ENCODE measurements around the gene TRIM37. TPM values are rescaled to one million over a fixed set of nuclear protein-coding genes. Genes with fewer than 3 reads are reported as not detected.
A peak's percentile ranks its signal among the peaks of the same experiment; 100 is the strongest.

The TRIM37 gene
- total RNA-seq (27.2 and 30.0 TPM in 2 replicates), polyA plus RNA-seq (24.7 and 25.6 TPM in 2 replicates)

GRCh38 chr17:59106463-59107305, at the start of gene TRIM37:
TRIM37 (minus strand) TSS chr17:59106880; CDS start chr17:59106461, 419 bp downstream.
- Histone ChIP-seq H3K27ac (peak within 1 kb of the TSS; percentile 80), H3K36me3 (peaks cover 6% of the 10 kb centered on the region), H3K4me1 (ENCODE audit: low read depth) (peaks cover 8% of the 10 kb centered on the region), H3K9me3 (ENCODE audit: low read depth) (no peaks in the 10 kb centered on the region), H3K27me3 (no peaks in the 10 kb centered on the region), H3K4me3 (peak within 1 kb of the TSS; percentile 61)
- no peak for TF ChIP-seq CTCF (IDR thresholded peaks at IDR 0.05; ENCODE audit: low read depth, low read length)
- peak; percentile 99 for DNase-seq (ENCODE audit: low read depth in 1 of 2, low spot score in 1 of 2)

GRCh38 chr17:59155439-59156177, 48.9 kb upstream of the TRIM37 start, which contains the start of gene PRR11:
PRR11 (plus strand) TSS chr17:59155746; CDS start chr17:59169753, 14,007 bp downstream.
- Histone ChIP-seq H3K36me3 (no peaks in the 10 kb centered on the region), H3K27ac (peak within 1 kb of the TSS; percentile 98), H3K9me3 (ENCODE audit: low read depth) (no peaks in the 10 kb centered on the region), H3K4me3 (peak within 1 kb of the TSS; percentile 67), H3K27me3 (no peaks in the 10 kb centered on the region), H3K4me1 (ENCODE audit: low read depth) (peaks cover 17% of the 10 kb centered on the region)
- DNase-seq (ENCODE audit: low read depth in 1 of 2, low spot score in 1 of 2), result peak in 1 of 2 donors; percentile 99
- no peak for TF ChIP-seq CTCF (IDR thresholded peaks at IDR 0.05; ENCODE audit: low read depth, low read length)

GRCh38 chr17:59154721-59155438, 48.2 kb upstream of the TRIM37 start, which contains the start of gene SKA2:
SKA2 (minus strand) TSS chr17:59155186; CDS start chr17:59155163, 23 bp downstream.
- no peak for TF ChIP-seq CTCF (IDR thresholded peaks at IDR 0.05; ENCODE audit: low read depth, low read length)
- H3K27ac ChIP-seq, result peak within 1 kb of the TSS; percentile 98
- H3K4me1 ChIP-seq (ENCODE audit: low read depth), result peaks cover 17% of the 10 kb centered on the region
- H3K36me3 ChIP-seq, result no peaks in the 10 kb centered on the region
- no peaks in the 10 kb centered on the region for H3K27me3 ChIP-seq
- H3K9me3 ChIP-seq (ENCODE audit: low read depth), result no peaks in the 10 kb centered on the region
- H3K4me3 ChIP-seq, result peak within 1 kb of the TSS; percentile 67
- peak in 1 of 2 donors; percentile 100 for DNase-seq (ENCODE audit: low read depth in 1 of 2, low spot score in 1 of 2)

GRCh38 chr17:59154292-59154720, 47.6 kb upstream of the TRIM37 start:
- Histone ChIP-seq H3K9me3 (ENCODE audit: low read depth) (no peaks in the 10 kb centered on the region), H3K4me1 (ENCODE audit: low read depth) (peaks cover 17% of the 10 kb centered on the region), H3K4me3 (peak overlapping the region; percentile 67), H3K27me3 (no peaks in the 10 kb centered on the region), H3K36me3 (no peaks in the 10 kb centered on the region), H3K27ac (peak overlapping the region; percentile 98)
- peak; percentile 62 to 70 for DNase-seq (ENCODE audit: low read depth in 1 of 2, low spot score in 1 of 2)
- no peak for TF ChIP-seq CTCF (IDR thresholded peaks at IDR 0.05; ENCODE audit: low read depth, low read length)

GRCh38 chr17:59152925-59153324, 46.2 kb upstream of the TRIM37 start:
- no peak for TF ChIP-seq CTCF (IDR thresholded peaks at IDR 0.05; ENCODE audit: low read depth, low read length)
- Histone ChIP-seq H3K4me1 (ENCODE audit: low read depth) (peaks cover 17% of the 10 kb centered on the region), H3K36me3 (no peaks in the 10 kb centered on the region), H3K27me3 (no peaks in the 10 kb centered on the region), H3K9me3 (ENCODE audit: low read depth) (no peaks in the 10 kb centered on the region), H3K4me3 (peak overlapping the region; percentile 67), H3K27ac (peak overlapping the region; percentile 54)
- no peak for DNase-seq (ENCODE audit: low read depth in 1 of 2, low spot score in 1 of 2)

All from cardiac muscle cell (in vitro differentiated cells and primary cell).